Measurements from ENCODE around the gene TRIM69.

Gene TRIM69

GRCh38 chr15:44710236-44711095, 25.9 kb upstream of the TRIM69 start:
- TF ChIP-seq GABPA (IDR thresholded peaks at IDR 0.05; ENCODE audit: low read depth) (no peak), SPI1 (IDR thresholded peaks at IDR 0.05; ENCODE audit: borderline replicate concordance, low read depth) (peak; percentile 100), POLR2AphosphoS5 (IDR thresholded peaks at IDR 0.05; ENCODE audit: low read depth) (peak; percentile 42; the same call in 1 of the 2 replicates), REST (IDR thresholded peaks at IDR 0.05; ENCODE audit: insufficient replicate concordance, low read depth) (peak; percentile 42), CTCF (IDR thresholded peaks at IDR 0.05; ENCODE audit: insufficient read depth, low read length) (no peak)
- peak; percentile 80 to 89 for DNase-seq (ENCODE audit: low read depth in 1 of 2, low spot score in 1 of 2)
- Histone ChIP-seq H3K27ac (replicated peaks) (peak overlapping the region; percentile 97), H3K4me3 (replicated peaks; ENCODE audit: insufficient read depth, low read length) (peak overlapping the region; percentile 88), H3K27me3 (ENCODE audit: insufficient read depth, poor library complexity, severe bottlenecking) (no peaks in the 10 kb centered on the region)

GRCh38 chr15:44711096-44711742, 25.1 kb upstream of the TRIM69 start, which contains the start of the genes B2M and PATL2:
B2M (plus strand) TSS chr15:44711517; CDS start chr15:44711547, 30 bp downstream.
PATL2 (minus strand) TSS chr15:44711323; CDS start chr15:44676490, 34,833 bp downstream.
- Histone ChIP-seq H3K27me3 (ENCODE audit: insufficient read depth, poor library complexity, severe bottlenecking) (no peaks in the 10 kb centered on the region), H3K27ac (replicated peaks) (peak within 1 kb of the TSS; percentile 97), H3K4me3 (replicated peaks; ENCODE audit: insufficient read depth, low read length) (peak within 1 kb of the TSS; percentile 88)
- TF ChIP-seq POLR2AphosphoS5 (IDR thresholded peaks at IDR 0.05; ENCODE audit: low read depth), result peak; percentile 99
- TF ChIP-seq GABPA (IDR thresholded peaks at IDR 0.05; ENCODE audit: low read depth), result no peak; the same call in 1 of the 2 replicates
- TF ChIP-seq REST (IDR thresholded peaks at IDR 0.05; ENCODE audit: insufficient replicate concordance, low read depth), result peak; percentile 74
- no peak; the same call in 1 of the 2 replicates for TF ChIP-seq SPI1 (IDR thresholded peaks at IDR 0.05; ENCODE audit: borderline replicate concordance, low read depth)
- peak; percentile 94 to 95 for DNase-seq (ENCODE audit: low read depth in 1 of 2, low spot score in 1 of 2)

- TF ChIP-seq REST (IDR thresholded peaks at IDR 0.05; ENCODE audit: insufficient replicate concordance, low read depth) (no peak), POLR2AphosphoS5 (IDR thresholded peaks at IDR 0.05; ENCODE audit: low read depth) (peak; percentile 34; the same call in 1 of the 2 replicates), CTCF (IDR thresholded peaks at IDR 0.05; ENCODE audit: insufficient read depth, low read length) (no peak), GABPA (IDR thresholded peaks at IDR 0.05; ENCODE audit: low read depth) (no peak), SPI1 (IDR thresholded peaks at IDR 0.05; ENCODE audit: borderline replicate concordance, low read depth) (peak; percentile 1; the same call in 1 of the 2 replicates)
- no peaks in the 10 kb centered on the region for H3K27me3 ChIP-seq (ENCODE audit: insufficient read depth, poor library complexity, severe bottlenecking)
- H3K4me3 ChIP-seq (replicated peaks; ENCODE audit: insufficient read depth, low read length), result peak overlapping the region; percentile 88
- peak in 1 of 2 experiments; percentile 38 for DNase-seq (ENCODE audit: low read depth in 1 of 2, low spot score in 1 of 2)
- H3K27ac ChIP-seq (replicated peaks), result peak overlapping the region; percentile 97
These were observed 24.5 kb upstream of the TRIM69 start for GRCh38 chr15:44711743-44712345.
